Right lobe of liver (tissue), 6 donors: ENCODE data around the gene GGT7. TPM values are rescaled to one million over a fixed set of nuclear protein-coding genes. Genes with fewer than 3 reads are reported as not detected.

Source experiments
- ATAC-seq, 4 donors: fragments of 200-7000 bp; cut with Tn5 transposase; one replicate each; pipeline ENCODE4 v1.9.1; 2020; ENCODE audit warnings: mild to moderate bottlenecking in 4 of 4, moderate library complexity in 4 of 4
- DNase-seq, 3 donors: peaks; one replicate each; pipeline ENCODE4 v3.0.0-alpha.2; 2020
- H3K27ac ChIP-seq, 3 donors: fragments of 200-600 bp; one replicate each; pipeline ENCODE4 v1.8.0; 2022
- H3K27me3 ChIP-seq, 2 donors: fragments of 200-600 bp; one replicate each; pipeline ENCODE4 v1.8.0; 2022
- H3K36me3 ChIP-seq, 4 donors: fragments of 200-600 bp; sonication (generic) in 1 of 4; one replicate each; pipeline versions ENCODE4 v1.5.1 to v1.8.0; 2017 to 2022; ENCODE audit warnings: control low read depth in 1 of 4
- H3K4me1 ChIP-seq, 4 donors: fragments of 200-600 bp; sonication (generic) in 1 of 4; one replicate each; pipeline versions ENCODE4 v1.5.1 to v1.8.0; 2017 to 2022; ENCODE audit warnings: control low read depth in 1 of 4
- H3K4me3 ChIP-seq, 3 donors: fragments of 200-600 bp; one replicate each; pipeline ENCODE4 v1.8.0; 2022
- H3K9me3 ChIP-seq, 4 donors: fragments of 200-600 bp; sonication (generic) in 1 of 4; one replicate each; pipeline versions ENCODE4 v1.5.1 to v1.8.0; 2017 to 2022; ENCODE audit warnings: control low read depth in 1 of 4
- POLR2A ChIP-seq: fragments of 450-650 bp; IDR thresholded peaks from one replicate; pipeline ENCODE4 v1.6.1; 2017; ENCODE audit warnings: antibody characterized with exemption, mild to moderate bottlenecking
- WGBS: methylation state at CpG from one replicate; pipeline ENCODE4 v1.1.6; 2018; ENCODE audit warnings: low coverage, low lambda C conversion rate; ENCODE audit not compliant: insufficient coverage; ENCODE audit errors: missing lambda C conversion rate; 5-methylcytosine and 5-hydroxymethylcytosine counted together
- intact Hi-C, 2 donors: fragments of 100-400 bp; cut with DNase I; formaldehyde crosslinking; loops; one replicate each; pipeline versions ENCODE4 v1.11.2 to v1.14.1; 2022
- total RNA-seq, 6 experiments: library from RNA; depleted of rRNA in 2 of 6; stranded (reverse); fragments of >200 nt in 2 of 6; fragmentation: NEBNext Ultra II Directional in 3 of 6; extraction: Animal tissue kit (Norgen Biotek cat#: 25700) in 3 of 6; gene quantifications; one replicate each; pipeline versions ENCODE4 v1.1.0 to v1.2.4, GENCODE V29; 2016 to 2023
- TF ChIP-seq, protein P1 (sequence below), 4 donors: fragments of 200-600 bp in 3 of 4; fragments of 450-650 bp in 1 of 4; IDR thresholded peaks; one replicate each; pipeline versions ENCODE4 v1.5.1 to v1.8.0; 2016 to 2022; ENCODE audit warnings: antibody characterized with exemption in 4 of 4, mild to moderate bottlenecking in 2 of 4
- donor health status: DM: no; HTN: yes; CAD: no.
- donor health status: DM: no; HTN: no; CAD: no.
- donor health status: DM: no; HTN: no; CAD: no.
- donor health status: DM: no; HTN: yes; CAD: no.
- donor health status: DM: no; HTN: yes; CAD: no.

The GGT7 gene
- total RNA-seq, 6 experiments from 2014 or later: 4.8 to 13.3 (median 9.4) TPM

DNA sequence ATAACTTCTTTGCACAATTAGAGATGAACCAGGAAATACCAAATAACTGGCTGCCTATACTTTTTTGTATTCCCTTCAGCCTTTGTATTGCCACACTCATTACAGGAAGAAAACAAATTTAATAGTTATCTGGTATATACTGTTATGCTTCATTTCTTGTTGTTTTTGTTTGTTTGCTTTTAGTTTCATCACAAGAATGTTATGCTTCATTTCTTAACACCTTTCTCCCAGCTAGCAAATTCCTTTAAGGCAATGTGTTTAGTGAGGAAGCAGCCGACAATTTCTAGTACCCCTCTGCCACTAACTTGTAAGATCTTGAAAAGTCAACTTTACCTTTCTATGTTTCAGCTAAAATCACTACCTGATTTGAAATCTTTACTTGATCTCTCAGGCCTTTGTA is 48.6 kb downstream of the GGT7 start:
- Histone ChIP-seq H3K27ac (peak overlapping the region in 1 of 3 donors; percentile 94), H3K27me3 (no peaks in the 10 kb centered on the region), H3K36me3 (no peaks in the 10 kb centered on the region), H3K9me3 (no peaks in the 10 kb centered on the region), H3K4me3 (peak overlapping the region; percentile 82 to 94 (median 88)), H3K4me1 (peaks cover 0 to 34% (median 6%) of the 10 kb centered on the region in 4 donors)
- intact Hi-C loops: no loop called here
- TF ChIP-seq POLR2A: no peak
- TF ChIP-seq, protein P1, sequence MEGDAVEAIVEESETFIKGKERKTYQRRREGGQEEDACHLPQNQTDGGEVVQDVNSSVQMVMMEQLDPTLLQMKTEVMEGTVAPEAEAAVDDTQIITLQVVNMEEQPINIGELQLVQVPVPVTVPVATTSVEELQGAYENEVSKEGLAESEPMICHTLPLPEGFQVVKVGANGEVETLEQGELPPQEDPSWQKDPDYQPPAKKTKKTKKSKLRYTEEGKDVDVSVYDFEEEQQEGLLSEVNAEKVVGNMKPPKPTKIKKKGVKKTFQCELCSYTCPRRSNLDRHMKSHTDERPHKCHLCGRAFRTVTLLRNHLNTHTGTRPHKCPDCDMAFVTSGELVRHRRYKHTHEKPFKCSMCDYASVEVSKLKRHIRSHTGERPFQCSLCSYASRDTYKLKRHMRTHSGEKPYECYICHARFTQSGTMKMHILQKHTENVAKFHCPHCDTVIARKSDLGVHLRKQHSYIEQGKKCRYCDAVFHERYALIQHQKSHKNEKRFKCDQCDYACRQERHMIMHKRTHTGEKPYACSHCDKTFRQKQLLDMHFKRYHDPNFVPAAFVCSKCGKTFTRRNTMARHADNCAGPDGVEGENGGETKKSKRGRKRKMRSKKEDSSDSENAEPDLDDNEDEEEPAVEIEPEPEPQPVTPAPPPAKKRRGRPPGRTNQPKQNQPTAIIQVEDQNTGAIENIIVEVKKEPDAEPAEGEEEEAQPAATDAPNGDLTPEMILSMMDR (IDR thresholded peaks at IDR 0.05): no peak
- DNase-seq (no peak), ATAC-seq (no peak)
- WGBS: 17% methylated on average over 1 of the region's 1 CpG

DNA sequence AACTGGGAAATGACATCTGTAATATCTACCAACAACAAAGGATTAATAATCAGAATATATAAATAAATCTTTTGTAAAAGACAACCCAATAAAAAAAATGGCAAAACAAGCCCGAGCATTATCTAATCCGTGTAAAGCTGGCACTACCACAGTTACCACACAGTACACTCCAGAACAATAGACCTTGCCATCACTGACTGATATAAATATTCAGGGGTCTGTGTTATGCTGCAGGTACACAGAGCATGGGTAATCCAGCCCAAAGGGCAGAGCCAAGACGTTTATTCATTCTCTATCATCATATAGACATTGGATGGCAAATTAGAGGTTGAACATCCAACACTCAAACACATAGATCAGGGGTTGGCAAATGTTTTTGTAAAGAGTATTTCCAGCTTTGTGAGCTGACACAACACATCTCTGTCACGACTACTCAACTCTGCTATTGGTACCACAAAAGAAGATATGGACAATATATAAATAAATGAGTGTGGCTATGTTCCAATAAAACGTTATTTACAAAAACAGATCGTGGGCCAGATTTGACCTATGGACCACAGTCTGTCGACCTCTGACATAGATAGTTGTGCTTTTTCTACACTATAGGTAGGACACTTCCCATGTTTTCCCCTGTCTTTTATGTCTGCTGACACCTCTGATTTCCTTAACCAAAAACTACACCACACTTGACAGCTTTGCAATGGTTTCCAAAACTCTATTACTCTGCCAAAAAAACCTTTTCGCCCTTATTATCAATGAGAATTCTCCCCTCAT is 51.7 kb downstream of the GGT7 start:
- H3K9me3 ChIP-seq: no peaks in the 10 kb centered on the region
- no peaks in the 10 kb centered on the region for H3K27me3 ChIP-seq
- ATAC-seq (no peak), DNase-seq (no peak)
- no peak overlapping the region for H3K4me3 ChIP-seq
- intact Hi-C loops: no loop called here
- WGBS: 28% methylated on average over 8 of the region's 8 CpGs
- H3K4me1 ChIP-seq: peaks cover 0 to 34% (median 6%) of the 10 kb centered on the region in 4 donors
- H3K27ac ChIP-seq: no peak overlapping the region
- no peaks in the 10 kb centered on the region for H3K36me3 ChIP-seq
- no peak for TF ChIP-seq POLR2A
- TF ChIP-seq, protein P1 (IDR thresholded peaks at IDR 0.05): no peak

DNA sequence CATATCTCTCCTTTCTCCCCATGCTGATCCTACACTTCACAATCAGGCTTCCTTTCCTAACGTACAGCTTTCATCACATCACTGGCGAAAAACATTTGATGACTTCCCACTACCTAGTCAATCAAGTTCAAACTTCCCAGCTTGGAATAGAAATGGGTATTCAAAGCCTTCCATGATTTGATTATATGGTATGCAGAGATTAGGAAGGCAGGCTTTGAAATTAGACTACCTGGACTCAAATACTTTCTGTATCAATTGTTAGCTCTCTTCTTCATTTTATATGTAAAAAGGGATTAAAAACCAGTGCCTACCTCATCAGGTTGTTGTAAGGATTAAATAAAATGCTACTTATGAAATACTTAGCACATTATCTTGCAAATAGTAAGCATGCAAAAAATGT is 54.9 kb downstream of the GGT7 start:
- ATAC-seq (no peak), DNase-seq (no peak)
- 40% methylated on average over 2 of the region's 2 CpGs for WGBS
- no peaks in the 10 kb centered on the region for H3K27me3 ChIP-seq
- no peak overlapping the region for H3K27ac ChIP-seq
- intact Hi-C loops: no loop called here
- peaks cover 0 to 18% (median 1%) of the 10 kb centered on the region in 4 donors for H3K4me1 ChIP-seq
- TF ChIP-seq POLR2A: no peak
- TF ChIP-seq, protein P1 (IDR thresholded peaks at IDR 0.05): no peak
- no peaks in the 10 kb centered on the region for H3K9me3 ChIP-seq
- H3K36me3 ChIP-seq: no peaks in the 10 kb centered on the region
- H3K4me3 ChIP-seq: no peak overlapping the region

DNA sequence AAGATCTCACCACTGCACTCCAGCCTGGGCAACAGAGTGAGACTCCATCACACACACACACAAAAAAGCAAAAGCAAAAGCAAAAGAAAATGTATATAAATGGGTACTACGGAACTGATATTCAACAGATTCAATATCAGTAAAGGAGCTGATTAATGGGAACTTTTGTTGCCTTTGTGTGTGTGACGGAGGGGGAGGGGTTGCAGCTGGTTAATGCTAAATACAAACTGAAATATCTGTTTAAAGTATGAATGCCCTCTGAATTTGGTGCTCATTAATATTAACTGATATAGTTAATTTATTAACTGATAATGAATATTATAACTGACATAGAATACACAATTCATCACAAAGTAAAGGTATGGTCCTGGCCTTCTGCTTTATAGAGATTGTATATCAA is 55.6 kb downstream of the GGT7 start:
- no peak overlapping the region for H3K4me3 ChIP-seq
- intact Hi-C loops: no loop called here
- TF ChIP-seq, protein P1 (IDR thresholded peaks at IDR 0.05): no peak
- TF ChIP-seq POLR2A: no peak
- WGBS: no CpG with 5 or more reads among the region's 2 CpGs
- DNase-seq (no peak), ATAC-seq (no peak)
- H3K27me3 ChIP-seq: no peaks in the 10 kb centered on the region
- H3K9me3 ChIP-seq: no peaks in the 10 kb centered on the region
- H3K27ac ChIP-seq: no peak overlapping the region
- H3K4me1 ChIP-seq: peaks cover 0 to 11% (median 1%) of the 10 kb centered on the region in 4 donors
- no peaks in the 10 kb centered on the region for H3K36me3 ChIP-seq
